ENCODE measurements around the gene HDAC9. TPM values are rescaled to one million over a fixed set of nuclear protein-coding genes. Genes with fewer than 3 reads are reported as not detected.
A peak's percentile ranks its signal among the peaks of the same experiment; 100 is the strongest.

HDAC9 gene
- total and polyA plus RNA-seq, 11 donors, result 4.8 to 62.9 (median 30.6) TPM

- no peaks in the 10 kb centered on the region for H3K4me1 ChIP-seq
- H3K9me3 ChIP-seq, result no peaks in the 10 kb centered on the region
- H3K27me3 ChIP-seq, result no peaks in the 10 kb centered on the region
- intact Hi-C loops (cut with DNase I), result no loop called here
- no peak overlapping the region for H3K4me3 ChIP-seq
- H3K27ac ChIP-seq, result no peak overlapping the region
- 85 to 92% (median 87%) methylated on average over 4 of the region's 4 CpGs for WGBS, 4 donors
- no peak for TF ChIP-seq POLR2A (IDR thresholded peaks at IDR 0.05)
- TF ChIP-seq CTCF (IDR thresholded peaks at IDR 0.05), result no peak
- no peaks in the 10 kb centered on the region for H3K36me3 ChIP-seq
- ATAC-seq (no peak), DNase-seq (no peak)
These were observed 504.9 kb downstream of the HDAC9 start for GRCh38 chr7:19000410-19000809.

- H3K4me3 ChIP-seq, result no peak overlapping the region
- no peak for ATAC-seq
- H3K36me3 ChIP-seq, result no peaks in the 10 kb centered on the region
- H3K9me3 ChIP-seq, result no peaks in the 10 kb centered on the region
- no peak for TF ChIP-seq CTCF (IDR thresholded peaks at IDR 0.05)
- TF ChIP-seq POLR2A (IDR thresholded peaks at IDR 0.05), result no peak
- H3K27ac ChIP-seq, result no peak overlapping the region
- no peaks in the 10 kb centered on the region for H3K27me3 ChIP-seq
- intact Hi-C loops (cut with DNase I), result no loop called here
- 41 to 77% (median 59%) methylated on average over 1 of the region's 1 CpG for WGBS, 4 donors
- H3K4me1 ChIP-seq, result no peaks in the 10 kb centered on the region
- no peak for DNase-seq
These were observed 506.3 kb downstream of the HDAC9 start for GRCh38 chr7:19001854-19002253.

GRCh38 chr7:19009241-19009935 is 513.8 kb downstream of the HDAC9 start:
- 56 to 65% (median 59%) methylated on average over 5 of the region's 5 CpGs for WGBS, 4 donors
- Histone ChIP-seq H3K4me3 (no peak overlapping the region), H3K36me3 (no peaks in the 10 kb centered on the region), H3K27ac (peak overlapping the region in 2 of 12 donors; percentile 4 to 52), H3K9me3 (no peaks in the 10 kb centered on the region), H3K27me3 (no peaks in the 10 kb centered on the region), H3K4me1 (no peaks in the 10 kb centered on the region)
- TF ChIP-seq POLR2A (IDR thresholded peaks at IDR 0.05) (no peak), CTCF (IDR thresholded peaks at IDR 0.05) (no peak)
- DNase-seq, result no peak
- no peak for ATAC-seq
- intact Hi-C loops (cut with DNase I), result no loop called here

GRCh38 chr7:19009936-19010280 is 514.4 kb downstream of the HDAC9 start:
- Histone ChIP-seq H3K36me3 (no peaks in the 10 kb centered on the region), H3K4me1 (no peaks in the 10 kb centered on the region), H3K27ac (no peak overlapping the region), H3K9me3 (no peaks in the 10 kb centered on the region), H3K4me3 (no peak overlapping the region), H3K27me3 (no peaks in the 10 kb centered on the region)
- TF ChIP-seq CTCF (IDR thresholded peaks at IDR 0.05) (no peak), POLR2A (IDR thresholded peaks at IDR 0.05) (no peak)
- ATAC-seq (no peak), DNase-seq (no peak)
- intact Hi-C loops (cut with DNase I), result no loop called here
